ENCODE measurements around the gene ZC3H11A. TPM values are rescaled to one million over a fixed set of nuclear protein-coding genes. Genes with fewer than 3 reads are reported as not detected.

Gene ZC3H11A
- total and polyA plus RNA-seq, 11 donors, result 25.6 to 54.2 (median 42.2) TPM

DNA sequence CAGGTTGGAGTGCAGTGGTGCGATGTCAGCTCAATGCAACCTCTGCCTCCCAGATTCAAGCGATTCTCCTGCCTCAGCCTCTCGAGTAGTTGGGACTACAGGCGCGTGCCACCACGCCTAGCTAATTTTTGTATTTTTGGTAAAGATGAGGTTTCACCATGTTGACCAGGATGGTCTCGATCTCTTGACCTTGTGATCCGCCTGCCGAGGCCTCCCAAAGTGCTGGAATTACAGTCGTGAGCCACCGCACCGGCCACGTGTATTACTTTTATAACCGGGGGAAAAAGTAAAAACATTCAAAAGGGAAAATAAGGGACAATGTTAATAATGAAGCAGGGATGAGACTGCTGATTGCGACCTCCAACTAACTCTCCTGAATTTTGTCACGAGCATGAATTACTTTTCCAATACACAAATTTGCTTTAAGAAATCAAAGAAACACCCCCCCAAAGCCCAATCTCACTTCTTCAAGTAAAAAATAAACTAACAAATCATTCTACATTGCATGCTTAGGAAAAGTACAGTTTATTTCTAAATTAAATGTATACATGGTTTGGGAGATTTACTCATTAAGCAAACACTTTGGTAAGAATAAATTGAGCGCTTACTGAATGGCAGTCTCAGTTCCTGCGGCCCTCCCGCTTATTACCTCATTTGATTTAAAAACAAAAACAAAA is 521 bp upstream of the ZC3H11A start:
- Histone ChIP-seq H3K27me3 (no peaks in the 10 kb centered on the region), H3K27ac (peak overlapping the region; percentile 89 to 98 (median 96))
- 73 to 79% (median 75%) methylated on average over 19 of the region's 19 CpGs for WGBS, 4 donors

DNA sequence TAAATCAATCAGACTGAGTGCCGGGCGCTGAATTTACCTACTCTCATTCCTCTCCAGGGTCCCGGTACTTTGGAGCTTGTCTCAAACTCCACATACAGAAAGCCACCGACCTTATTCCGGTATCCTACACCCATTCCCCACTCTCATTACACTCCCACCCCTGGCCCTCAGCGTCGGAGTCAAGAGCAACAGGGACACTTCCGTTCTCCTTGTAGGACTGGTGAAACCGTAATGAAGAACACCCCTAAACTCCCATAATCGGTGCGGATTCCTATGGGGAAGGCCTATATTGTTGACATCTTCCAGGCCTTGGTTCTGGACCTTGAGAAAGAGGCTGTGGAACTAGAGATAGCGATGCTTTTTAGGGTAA is 798 bp downstream of the ZC3H11A start:
- intact Hi-C loops (cut with DNase I), result loop anchor here in 2 of 10 donors (5.0 to 10.0 kb wide), 2 partner anchors 169 to 291 kb away; partner anchors contain the start of gene ATP2B4 (in 1 of the 2)
- Histone ChIP-seq H3K4me1 (peaks cover 8 to 58% (median 47%) of the 10 kb centered on the region in 12 donors), H3K36me3 (peaks cover 0 to 31% (median 8%) of the 10 kb centered on the region in 9 donors), H3K4me3 (peak overlapping the region; percentile 47 to 92 (median 82)), H3K27me3 (no peaks in the 10 kb centered on the region), H3K27ac (peak overlapping the region; percentile 89 to 98 (median 96)), H3K9me3 (no peaks in the 10 kb centered on the region)
- ATAC-seq (peak in 3 of 4 donors; percentile 30 to 40 (median 31)), DNase-seq (peak in 3 of 5 donors; percentile 18 to 31 (median 28))
- TF ChIP-seq POLR2A (IDR thresholded peaks at IDR 0.05), result no peak
- TF ChIP-seq, protein P1, sequence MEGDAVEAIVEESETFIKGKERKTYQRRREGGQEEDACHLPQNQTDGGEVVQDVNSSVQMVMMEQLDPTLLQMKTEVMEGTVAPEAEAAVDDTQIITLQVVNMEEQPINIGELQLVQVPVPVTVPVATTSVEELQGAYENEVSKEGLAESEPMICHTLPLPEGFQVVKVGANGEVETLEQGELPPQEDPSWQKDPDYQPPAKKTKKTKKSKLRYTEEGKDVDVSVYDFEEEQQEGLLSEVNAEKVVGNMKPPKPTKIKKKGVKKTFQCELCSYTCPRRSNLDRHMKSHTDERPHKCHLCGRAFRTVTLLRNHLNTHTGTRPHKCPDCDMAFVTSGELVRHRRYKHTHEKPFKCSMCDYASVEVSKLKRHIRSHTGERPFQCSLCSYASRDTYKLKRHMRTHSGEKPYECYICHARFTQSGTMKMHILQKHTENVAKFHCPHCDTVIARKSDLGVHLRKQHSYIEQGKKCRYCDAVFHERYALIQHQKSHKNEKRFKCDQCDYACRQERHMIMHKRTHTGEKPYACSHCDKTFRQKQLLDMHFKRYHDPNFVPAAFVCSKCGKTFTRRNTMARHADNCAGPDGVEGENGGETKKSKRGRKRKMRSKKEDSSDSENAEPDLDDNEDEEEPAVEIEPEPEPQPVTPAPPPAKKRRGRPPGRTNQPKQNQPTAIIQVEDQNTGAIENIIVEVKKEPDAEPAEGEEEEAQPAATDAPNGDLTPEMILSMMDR (IDR thresholded peaks at IDR 0.05), result no peak
- WGBS, 4 donors, result 1 to 2% (median 1%) methylated on average over 12 of the region's 12 CpGs

More for the DNA sequence above, 521 bp upstream of the ZC3H11A start:
- intact Hi-C loops (cut with DNase I), result loop anchor here in 2 of 10 donors (5.0 to 10.0 kb wide), 2 partner anchors 168 to 290 kb away; partner anchors contain the start of gene ATP2B4 (in 1 of the 2)
- ATAC-seq (no peak), DNase-seq (no peak)
- TF ChIP-seq POLR2A (IDR thresholded peaks at IDR 0.05), result no peak
- TF ChIP-seq, protein P1 (IDR thresholded peaks at IDR 0.05), result no peak
- Histone ChIP-seq H3K36me3 (peaks cover 0 to 31% (median 8%) of the 10 kb centered on the region in 9 donors), H3K4me3 (peak overlapping the region; percentile 1 to 92 (median 82)), H3K9me3 (no peaks in the 10 kb centered on the region), H3K4me1 (peaks cover 8 to 45% (median 34%) of the 10 kb centered on the region in 12 donors)

DNA sequence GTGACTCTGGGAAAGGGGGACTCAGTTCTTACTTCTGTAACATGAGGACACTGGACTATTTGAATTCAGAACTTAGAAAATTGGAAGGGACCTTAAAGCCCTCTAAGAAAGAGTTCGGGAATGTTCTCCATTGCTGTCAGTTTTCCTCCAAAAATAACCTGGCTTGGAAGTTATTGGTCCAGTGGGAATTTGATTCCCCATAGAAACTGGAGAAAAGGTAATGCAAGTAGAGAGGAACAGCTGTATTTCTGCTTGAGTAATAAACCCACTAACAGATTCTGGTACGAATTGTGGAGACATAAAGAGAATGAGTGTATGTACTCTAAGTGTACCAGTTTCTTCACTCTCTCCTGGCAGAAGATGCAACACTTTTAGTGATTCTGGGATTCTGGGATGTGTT is 1.8 kb downstream of the ZC3H11A start:
- peak overlapping the region in 4 of 12 donors; percentile 92 to 98 (median 96) for H3K27ac ChIP-seq
- peaks cover 0 to 38% (median 8%) of the 10 kb centered on the region in 9 donors for H3K36me3 ChIP-seq
- WGBS, 4 donors, result 58 to 65% (median 62%) methylated on average over 2 of the region's 2 CpGs
- intact Hi-C loops (cut with DNase I), result loop anchor here in 2 of 10 donors (5.0 to 10.0 kb wide), 2 partner anchors 170 to 292 kb away; partner anchors contain the start of gene ATP2B4 (in 1 of the 2)
- ATAC-seq, result no peak
- H3K27me3 ChIP-seq, result no peaks in the 10 kb centered on the region
- H3K4me1 ChIP-seq, result peaks cover 8 to 67% (median 54%) of the 10 kb centered on the region in 12 donors
- peak overlapping the region in 10 of 12 donors; percentile 47 to 92 (median 82) for H3K4me3 ChIP-seq
- no peak for TF ChIP-seq POLR2A (IDR thresholded peaks at IDR 0.05)
- TF ChIP-seq, protein P1 (IDR thresholded peaks at IDR 0.05), result no peak
- H3K9me3 ChIP-seq, result no peaks in the 10 kb centered on the region
- no peak for DNase-seq
